Lower lobe of right lung (tissue), 2 donors: ENCODE measurements around the gene ZGRF1. TPM values are rescaled to one million over a fixed set of nuclear protein-coding genes. Genes with fewer than 3 reads are reported as not detected.

Source experiments
- ATAC-seq, 2 donors: fragments of 200-7000 bp; cut with Tn5 transposase; one replicate each; pipeline ENCODE4 v1.9.1; 2020 to 2022; ENCODE audit warnings: mild to moderate bottlenecking in 2 of 2, moderate library complexity in 2 of 2
- DNase-seq: peaks from one replicate; pipeline ENCODE4 v3.0.0-alpha.2; 2020
- H3K27ac ChIP-seq: fragments of 200-600 bp; one replicate; pipeline ENCODE4 v1.8.0; 2022
- H3K27me3 ChIP-seq: fragments of 200-600 bp; one replicate; pipeline ENCODE4 v1.8.0; 2022; ENCODE audit warnings: low read depth
- H3K36me3 ChIP-seq: fragments of 200-600 bp; one replicate; pipeline ENCODE4 v1.8.0; 2022; ENCODE audit warnings: mild to moderate bottlenecking
- H3K4me1 ChIP-seq: fragments of 200-600 bp; one replicate; pipeline ENCODE4 v1.8.0; 2022
- H3K4me3 ChIP-seq: fragments of 200-600 bp; one replicate; pipeline ENCODE4 v1.8.0; 2022; ENCODE audit warnings: mild to moderate bottlenecking
- H3K9me3 ChIP-seq: fragments of 200-600 bp; one replicate; pipeline ENCODE4 v1.8.0; 2022
- intact Hi-C: fragments of 100-400 bp; cut with DNase I; formaldehyde crosslinking; loops from one replicate; pipeline ENCODE4 v1.11.0; 2022
- total RNA-seq: library from RNA; stranded (reverse); fragmentation: NEBNext Ultra II Directional; extraction: Animal tissue kit (Norgen Biotek cat#: 25700); gene quantifications from one replicate; pipeline ENCODE4 v1.2.1, GENCODE V29; 2021
- TF ChIP-seq, protein P1 (sequence below): fragments of 200-600 bp; IDR thresholded peaks from one replicate; pipeline ENCODE4 v1.8.0; 2022; ENCODE audit warnings: antibody characterized with exemption, mild to moderate bottlenecking
- donor health status: DM: no; HTN: yes; CAD: no; lungs with severe emphysema.

Gene ZGRF1
- total RNA-seq, 1 donor from 2014 or later = 5.7 TPM

DNA sequence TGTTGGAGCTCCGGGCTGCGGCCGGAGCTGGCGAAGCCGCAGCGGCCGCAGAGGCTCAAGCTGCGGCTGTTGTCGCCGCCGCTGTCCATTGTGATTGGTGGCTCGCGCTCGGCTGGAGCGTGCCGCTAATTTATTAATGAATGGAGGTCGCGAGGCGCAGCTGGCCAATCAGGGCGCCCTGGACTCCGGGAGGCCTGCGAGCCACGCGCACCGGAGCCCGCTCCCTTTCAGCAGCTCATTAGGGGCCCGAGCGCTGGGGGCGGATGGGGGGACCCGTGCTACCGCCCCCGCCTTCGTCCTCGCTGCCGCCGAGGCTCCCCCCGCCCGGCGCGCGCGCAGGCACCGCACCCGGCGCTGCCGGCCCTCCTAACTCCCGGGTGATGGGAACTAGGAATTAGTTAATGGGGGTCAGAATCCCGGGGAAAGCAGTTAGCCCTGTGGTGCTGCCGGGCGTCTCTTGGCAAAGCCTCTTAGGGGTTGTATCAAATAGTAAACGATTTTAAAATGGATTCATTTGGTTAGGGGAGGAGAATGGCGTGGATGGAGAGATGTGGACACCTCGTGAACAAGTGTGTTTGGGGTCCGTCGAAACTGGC, 120.1 kb downstream of the ZGRF1 start:
- intact Hi-C loops = no loop called here
- DNase-seq (no peak), ATAC-seq (peak; percentile 27 to 40)
- Histone ChIP-seq H3K36me3 (no peaks in the 10 kb centered on the region), H3K27me3 (peaks cover 100% of the 10 kb centered on the region), H3K27ac (no peak overlapping the region), H3K9me3 (no peaks in the 10 kb centered on the region), H3K4me3 (peak overlapping the region; percentile 59), H3K4me1 (peaks cover 35% of the 10 kb centered on the region)
- TF ChIP-seq, protein P1, sequence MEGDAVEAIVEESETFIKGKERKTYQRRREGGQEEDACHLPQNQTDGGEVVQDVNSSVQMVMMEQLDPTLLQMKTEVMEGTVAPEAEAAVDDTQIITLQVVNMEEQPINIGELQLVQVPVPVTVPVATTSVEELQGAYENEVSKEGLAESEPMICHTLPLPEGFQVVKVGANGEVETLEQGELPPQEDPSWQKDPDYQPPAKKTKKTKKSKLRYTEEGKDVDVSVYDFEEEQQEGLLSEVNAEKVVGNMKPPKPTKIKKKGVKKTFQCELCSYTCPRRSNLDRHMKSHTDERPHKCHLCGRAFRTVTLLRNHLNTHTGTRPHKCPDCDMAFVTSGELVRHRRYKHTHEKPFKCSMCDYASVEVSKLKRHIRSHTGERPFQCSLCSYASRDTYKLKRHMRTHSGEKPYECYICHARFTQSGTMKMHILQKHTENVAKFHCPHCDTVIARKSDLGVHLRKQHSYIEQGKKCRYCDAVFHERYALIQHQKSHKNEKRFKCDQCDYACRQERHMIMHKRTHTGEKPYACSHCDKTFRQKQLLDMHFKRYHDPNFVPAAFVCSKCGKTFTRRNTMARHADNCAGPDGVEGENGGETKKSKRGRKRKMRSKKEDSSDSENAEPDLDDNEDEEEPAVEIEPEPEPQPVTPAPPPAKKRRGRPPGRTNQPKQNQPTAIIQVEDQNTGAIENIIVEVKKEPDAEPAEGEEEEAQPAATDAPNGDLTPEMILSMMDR = no peak

DNA sequence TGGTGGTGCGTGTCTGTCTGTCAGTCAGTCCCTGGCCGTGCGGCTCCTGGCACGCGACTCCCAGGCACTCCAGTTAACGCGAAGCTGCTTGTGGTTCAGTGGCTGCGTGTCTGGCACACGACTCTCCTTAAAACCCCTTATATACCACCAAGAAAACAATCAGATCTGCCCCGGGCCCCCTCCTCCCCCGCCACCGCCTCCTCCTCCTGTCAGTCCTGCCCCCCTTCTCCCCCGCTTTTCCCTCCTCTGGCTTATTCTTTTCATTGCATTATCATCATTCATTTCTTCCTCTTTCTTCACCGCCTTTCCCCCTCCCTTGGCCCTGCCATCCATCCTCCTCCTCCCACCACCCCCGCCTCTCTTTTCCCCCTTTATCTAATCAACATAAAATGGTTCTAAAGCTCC, 120.6 kb downstream of the ZGRF1 start, which contains the start of gene NEUROG2:
TSS of gene NEUROG2 (minus strand) at position 115 of the 405 bp plus-strand sequence. CDS start 705 bp downstream, outside the sequence.
- H3K36me3 ChIP-seq = no peaks in the 10 kb centered on the region
- peaks cover 38% of the 10 kb centered on the region for H3K4me1 ChIP-seq
- H3K9me3 ChIP-seq = no peaks in the 10 kb centered on the region
- H3K27me3 ChIP-seq = peaks cover 100% of the 10 kb centered on the region
- no peak for ATAC-seq
- intact Hi-C loops = no loop called here
- peak within 1 kb of the TSS; percentile 59 for H3K4me3 ChIP-seq
- DNase-seq = no peak
- TF ChIP-seq, protein P1 = no peak
- H3K27ac ChIP-seq = no peak within 1 kb of the TSS

DNA sequence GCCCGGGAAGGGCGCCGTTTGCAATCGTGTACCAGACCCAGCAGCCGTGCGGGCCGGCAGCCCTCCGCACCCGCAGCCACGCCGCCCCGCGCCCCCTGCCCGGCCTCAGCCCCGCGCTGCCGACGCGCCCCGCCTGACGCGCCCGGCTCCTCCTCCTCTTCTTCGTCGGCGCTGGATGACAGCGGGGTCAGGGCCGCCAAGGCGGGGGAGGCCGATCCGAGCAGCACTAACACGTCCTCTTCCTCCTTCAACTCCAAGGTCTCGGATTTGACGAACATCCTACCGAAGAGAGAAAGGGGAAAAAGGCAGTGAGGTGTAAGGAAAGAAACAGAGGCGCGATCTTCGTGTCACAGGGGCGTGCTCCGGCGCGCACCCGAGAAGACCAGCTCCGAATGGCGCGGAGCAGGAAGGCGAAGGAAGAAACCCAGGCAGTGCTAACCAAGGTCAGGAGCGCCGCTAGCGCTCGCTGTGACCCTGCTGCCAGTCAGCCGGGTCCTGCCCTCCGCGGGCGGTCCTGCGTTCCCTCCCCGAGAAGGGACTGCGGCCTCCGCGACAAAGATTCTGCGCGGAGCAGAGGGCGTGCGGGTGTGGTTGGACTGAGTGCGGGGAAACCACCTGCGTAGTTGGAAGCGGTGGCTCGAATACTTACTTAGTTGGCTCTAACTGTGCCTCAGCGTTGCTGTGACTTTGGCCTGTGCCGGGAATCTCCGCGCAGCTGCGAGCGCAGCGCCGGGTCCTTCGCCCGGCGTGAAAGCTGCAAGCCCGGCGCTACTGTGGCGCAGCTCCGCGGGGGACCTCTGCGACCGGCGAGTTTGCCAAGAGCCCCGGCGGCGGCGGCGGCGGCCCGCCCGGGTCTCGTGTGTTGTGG, 121.3 kb downstream of the ZGRF1 start:
- ATAC-seq (peak; percentile 60 to 63), DNase-seq (no peak)
- peaks cover 100% of the 10 kb centered on the region for H3K27me3 ChIP-seq

DNA sequence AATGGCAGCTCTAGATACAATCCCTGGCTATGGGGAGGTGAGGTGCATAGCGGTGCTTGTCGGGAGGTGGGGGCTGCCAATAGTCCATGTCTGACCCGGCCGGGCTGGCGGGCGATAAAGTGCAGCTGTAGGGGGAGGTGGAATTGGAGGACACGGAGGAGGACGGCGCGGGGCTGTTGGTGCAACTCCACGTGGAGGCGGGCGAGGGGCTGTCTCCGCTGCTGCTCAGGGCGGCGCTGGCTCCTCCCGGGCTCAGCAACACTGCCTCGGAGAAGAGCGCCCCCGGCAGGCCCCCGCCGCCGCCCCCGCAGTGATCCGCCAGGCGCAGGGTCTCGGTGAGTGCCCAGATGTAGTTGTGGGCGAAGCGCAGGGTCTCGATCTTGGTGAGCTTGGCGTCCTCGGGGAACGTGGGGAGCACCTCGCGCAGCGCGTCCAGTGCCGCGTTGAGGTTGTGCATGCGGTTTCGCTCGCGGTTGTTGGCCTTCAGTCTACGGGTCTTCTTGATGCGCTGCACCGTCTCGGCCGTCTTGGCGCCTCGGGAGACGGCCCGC, 122.0 kb downstream of the ZGRF1 start:
- H3K36me3 ChIP-seq = no peaks in the 10 kb centered on the region
- peak overlapping the region; percentile 59 for H3K4me3 ChIP-seq
- TF ChIP-seq, protein P1 = no peak
- no peak for ATAC-seq
- no peak overlapping the region for H3K27ac ChIP-seq
- intact Hi-C loops = no loop called here
- DNase-seq = no peak
- peaks cover 51% of the 10 kb centered on the region for H3K4me1 ChIP-seq
- no peaks in the 10 kb centered on the region for H3K9me3 ChIP-seq
- peaks cover 99% of the 10 kb centered on the region for H3K27me3 ChIP-seq

More for the DNA sequence above, 121.3 kb downstream of the ZGRF1 start:
- Histone ChIP-seq H3K36me3 (no peaks in the 10 kb centered on the region), H3K27ac (no peak overlapping the region), H3K4me3 (peak overlapping the region; percentile 59), H3K9me3 (no peaks in the 10 kb centered on the region), H3K4me1 (peaks cover 44% of the 10 kb centered on the region)
- intact Hi-C loops = no loop called here
- TF ChIP-seq, protein P1 = no peak

DNA sequence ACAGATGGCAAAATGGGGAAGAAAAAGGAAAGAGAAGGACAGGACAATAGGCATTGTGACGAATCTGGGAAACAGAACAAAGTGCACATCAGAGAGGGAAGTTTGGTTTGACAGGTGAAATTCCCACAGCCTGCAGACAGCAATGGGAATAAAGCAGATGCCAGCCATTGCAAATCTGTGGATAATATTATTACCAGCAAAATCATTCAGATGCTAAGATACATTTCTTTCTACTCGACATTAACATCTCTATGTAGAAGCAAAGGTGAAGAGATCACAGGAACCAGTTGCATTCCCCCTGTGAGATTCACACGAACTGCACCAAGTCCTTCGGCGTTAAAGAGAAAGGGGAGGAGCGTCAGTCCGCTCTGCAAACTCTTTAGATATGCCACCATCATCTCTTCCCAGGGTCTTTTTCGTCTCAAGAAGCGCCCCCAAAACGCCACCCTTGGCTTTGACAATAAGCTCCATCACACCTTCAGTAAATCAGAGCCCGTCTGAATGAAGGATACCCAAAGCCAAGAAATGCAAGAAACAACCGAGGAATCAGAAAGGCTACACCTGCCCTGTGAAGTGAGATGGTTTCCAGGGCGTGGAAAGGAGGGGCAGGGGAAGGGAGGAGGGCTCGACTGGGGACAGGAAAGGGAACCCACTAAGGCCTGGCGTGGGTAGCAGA, 122.6 kb downstream of the ZGRF1 start:
- Histone ChIP-seq H3K27me3 (peaks cover 99% of the 10 kb centered on the region), H3K4me1 (peaks cover 57% of the 10 kb centered on the region), H3K27ac (no peak overlapping the region), H3K4me3 (no peak overlapping the region), H3K9me3 (no peaks in the 10 kb centered on the region), H3K36me3 (no peaks in the 10 kb centered on the region)
- intact Hi-C loops = no loop called here
- no peak for ATAC-seq
- TF ChIP-seq, protein P1 = no peak
- no peak for DNase-seq
